Suprapubic skin (tissue), 4 donors: ENCODE results near the gene ARID1B.

Source experiments
- CTCF ChIP-seq, 2 donors: fragments of 200-600 bp in 1 of 2; fragments of 450-650 bp in 1 of 2; sonication (generic) in 1 of 2; IDR thresholded peaks; one replicate each; pipeline ENCODE4 v1.5.1; 2016 to 2019; ENCODE audit warnings: antibody characterized with exemption in 2 of 2, mild to moderate bottlenecking in 1 of 2, moderate library complexity in 1 of 2
- EP300 ChIP-seq: sonication (generic); formaldehyde crosslinking; IDR thresholded peaks from one replicate; pipeline ENCODE4 v1.6.1; 2017; ENCODE audit warnings: antibody characterized with exemption
- POLR2A ChIP-seq, 2 donors: fragments of 450-650 bp; IDR thresholded peaks; one replicate each; pipeline ENCODE4 v1.6.1; 2017; ENCODE audit warnings: antibody characterized with exemption in 2 of 2, mild to moderate bottlenecking in 2 of 2, moderate library complexity in 2 of 2
- POLR2AphosphoS5 ChIP-seq, 3 donors: sonication (generic); formaldehyde crosslinking; IDR thresholded peaks; one replicate each; pipeline ENCODE4 v1.6.1; 2017; ENCODE audit warnings: antibody characterized with exemption in 3 of 3

GRCh38 chr6:157095569-157095968 is 318.4 kb downstream of the ARID1B start:
- TF ChIP-seq POLR2AphosphoS5 (IDR thresholded peaks at IDR 0.05) (no peak), CTCF (IDR thresholded peaks at IDR 0.05) (no peak), POLR2A (IDR thresholded peaks at IDR 0.05) (no peak), EP300 (no peak)
